Stimulated activated CD8-positive, alpha-beta memory T cell treated with anti-CD3 and anti-CD28 coated beads, Interleukin-7, amount 100 ng/mL, for 48 hours (primary cell): ENCODE results near the gene KCTD13.
"Not testable (repeated sequence)": the region's sequence is repeated elsewhere in the genome, so short reads cannot be mapped to it uniquely, and the experiment has no call there.

Experiments used
- DNase-seq, 2 donors: peaks; one replicate each; pipeline ENCODE4 v3.0.0-alpha.2; 2020; ENCODE audit warnings: low read depth in 1 of 2; ENCODE audit errors: extremely low read depth in 1 of 2

KCTD13 gene

GRCh38 chr16:29925781-29926710 lies at the start of gene KCTD13:
TSS of gene KCTD13 (minus strand) at chr16:29926226. CDS start at chr16:29926033, 193 bp downstream.
- peak; percentile 72 to 92 for DNase-seq

- no peak for DNase-seq
Measured at GRCh38 chr16:29975134-29975538, 49.1 kb upstream of the KCTD13 start.

- DNase-seq = no peak
Measured at GRCh38 chr16:29974291-29975133, 48.5 kb upstream of the KCTD13 start.

- DNase-seq = peak; percentile 98 to 99
Measured at GRCh38 chr16:29973384-29974246, 47.6 kb upstream of the KCTD13 start, which contains the start of gene TAOK2. TSS of gene TAOK2 (plus strand) at chr16:29973868. CDS start at chr16:29977773, 3,905 bp downstream.

- DNase-seq = no peak
Measured at GRCh38 chr16:29972992-29973383, 47.0 kb upstream of the KCTD13 start.

- DNase-seq = no peak
Measured at GRCh38 chr16:29972500-29972899, 46.5 kb upstream of the KCTD13 start.

GRCh38 chr16:29971304-29971703 lies 45.3 kb upstream of the KCTD13 start:
- no peak for DNase-seq

- no peak for DNase-seq
Measured at GRCh38 chr16:29968205-29968604, 42.2 kb upstream of the KCTD13 start.

- no peak for DNase-seq
Measured at GRCh38 chr16:29963021-29963743, 37.2 kb upstream of the KCTD13 start.

GRCh38 chr16:29962344-29962994 lies 36.4 kb upstream of the KCTD13 start:
- DNase-seq = no peak

GRCh38 chr16:29961479-29962343 lies 35.7 kb upstream of the KCTD13 start, which contains the start of gene TMEM219:
TSS of gene TMEM219 (plus strand) at chr16:29962079. CDS start at chr16:29963144, 1,065 bp downstream.
- DNase-seq = peak; percentile 76 to 90

GRCh38 chr16:29961127-29961478 lies 35.1 kb upstream of the KCTD13 start:
- no peak for DNase-seq

GRCh38 chr16:29959821-29960220 lies 33.8 kb upstream of the KCTD13 start:
- not testable (repeated sequence) for DNase-seq

GRCh38 chr16:29959293-29959692 lies 33.3 kb upstream of the KCTD13 start:
- DNase-seq = no peak

GRCh38 chr16:29958756-29959155 lies 32.7 kb upstream of the KCTD13 start:
- no peak for DNase-seq

GRCh38 chr16:29951625-29952365 lies 25.8 kb upstream of the KCTD13 start:
- no peak for DNase-seq

GRCh38 chr16:29950806-29951461 lies 24.9 kb upstream of the KCTD13 start:
- DNase-seq = no peak
